Measurements from ENCODE around the gene GLRA1.
"Not testable (repeated sequence)": the region's sequence is repeated elsewhere in the genome, so short reads cannot be mapped to it uniquely, and the experiment has no call there.

The GLRA1 gene

GRCh38 chr5:151917904-151918303, 6.7 kb downstream of the GLRA1 start:
- no peak for DNase-seq (ENCODE audit: extremely low read depth in 1 of 2, low read depth in 1 of 2)

- no peak for DNase-seq (ENCODE audit: extremely low read depth in 1 of 2, low read depth in 1 of 2)
Measured at GRCh38 chr5:151913425-151913824, 11.2 kb downstream of the GLRA1 start.

GRCh38 chr5:151912360-151912759, 12.3 kb downstream of the GLRA1 start:
- no peak for DNase-seq (ENCODE audit: extremely low read depth in 1 of 2, low read depth in 1 of 2)

GRCh38 chr5:151911011-151911410, 13.6 kb downstream of the GLRA1 start:
- no peak for DNase-seq (ENCODE audit: extremely low read depth in 1 of 2, low read depth in 1 of 2)

- DNase-seq (ENCODE audit: extremely low read depth in 1 of 2, low read depth in 1 of 2) = no peak
Measured at GRCh38 chr5:151909628-151910027, 15.0 kb downstream of the GLRA1 start.

GRCh38 chr5:151906246-151906645, 18.4 kb downstream of the GLRA1 start:
- DNase-seq (ENCODE audit: extremely low read depth in 1 of 2, low read depth in 1 of 2) = no peak

- no peak for DNase-seq (ENCODE audit: extremely low read depth in 1 of 2, low read depth in 1 of 2)
Measured at GRCh38 chr5:151905557-151905961, 19.1 kb downstream of the GLRA1 start.

GRCh38 chr5:151904909-151905308, 19.7 kb downstream of the GLRA1 start:
- DNase-seq (ENCODE audit: extremely low read depth in 1 of 2, low read depth in 1 of 2) = no peak

GRCh38 chr5:151904127-151904526, 20.5 kb downstream of the GLRA1 start:
- no peak for DNase-seq (ENCODE audit: extremely low read depth in 1 of 2, low read depth in 1 of 2)

- no peak for DNase-seq (ENCODE audit: extremely low read depth in 1 of 2, low read depth in 1 of 2)
Measured at GRCh38 chr5:151903243-151903653, 21.4 kb downstream of the GLRA1 start.

- no peak for DNase-seq (ENCODE audit: extremely low read depth in 1 of 2, low read depth in 1 of 2)
Measured at GRCh38 chr5:151902215-151902614, 22.4 kb downstream of the GLRA1 start.

- DNase-seq (ENCODE audit: extremely low read depth in 1 of 2, low read depth in 1 of 2) = no peak
Measured at GRCh38 chr5:151901611-151902010, 23.0 kb downstream of the GLRA1 start.

GRCh38 chr5:151900891-151901290, 23.8 kb downstream of the GLRA1 start:
- no peak for DNase-seq (ENCODE audit: extremely low read depth in 1 of 2, low read depth in 1 of 2)

GRCh38 chr5:151899399-151899798, 25.3 kb downstream of the GLRA1 start:
- DNase-seq (ENCODE audit: extremely low read depth in 1 of 2, low read depth in 1 of 2) = no peak

GRCh38 chr5:151897896-151898295, 26.8 kb downstream of the GLRA1 start:
- DNase-seq (ENCODE audit: extremely low read depth in 1 of 2, low read depth in 1 of 2) = no peak

GRCh38 chr5:151897020-151897552, 27.6 kb downstream of the GLRA1 start:
- no peak for DNase-seq (ENCODE audit: extremely low read depth in 1 of 2, low read depth in 1 of 2)

GRCh38 chr5:151896031-151896691, 28.5 kb downstream of the GLRA1 start:
- no peak for DNase-seq (ENCODE audit: extremely low read depth in 1 of 2, low read depth in 1 of 2)

- no peak for DNase-seq (ENCODE audit: extremely low read depth in 1 of 2, low read depth in 1 of 2)
Measured at GRCh38 chr5:151895660-151896030, 29.0 kb downstream of the GLRA1 start.

- not testable (repeated sequence) for DNase-seq (ENCODE audit: extremely low read depth in 1 of 2, low read depth in 1 of 2)
Measured at GRCh38 chr5:151893485-151893884, 31.2 kb downstream of the GLRA1 start.

GRCh38 chr5:151892393-151892792, 32.3 kb downstream of the GLRA1 start:
- DNase-seq (ENCODE audit: extremely low read depth in 1 of 2, low read depth in 1 of 2) = no peak

GRCh38 chr5:151890299-151890698, 34.4 kb downstream of the GLRA1 start:
- no peak for DNase-seq (ENCODE audit: extremely low read depth in 1 of 2, low read depth in 1 of 2)

- no peak for DNase-seq (ENCODE audit: extremely low read depth in 1 of 2, low read depth in 1 of 2)
Measured at GRCh38 chr5:151889614-151890013, 35.0 kb downstream of the GLRA1 start.

Measured in stimulated activated CD8-positive, alpha-beta memory T cell treated with anti-CD3 and anti-CD28 coated beads, Interleukin-7, amount 100 ng/mL, for 48 hours (primary cell).